ENCODE results near the gene PAX1. TPM values are rescaled to one million over a fixed set of nuclear protein-coding genes. Genes with fewer than 3 reads are reported as not detected.

The PAX1 gene
- total and polyA plus RNA-seq, 9 of the 15 experiments (the other 6 are each of a cell fraction or from before 2014, with no cell fraction given), result not detected

DNA sequence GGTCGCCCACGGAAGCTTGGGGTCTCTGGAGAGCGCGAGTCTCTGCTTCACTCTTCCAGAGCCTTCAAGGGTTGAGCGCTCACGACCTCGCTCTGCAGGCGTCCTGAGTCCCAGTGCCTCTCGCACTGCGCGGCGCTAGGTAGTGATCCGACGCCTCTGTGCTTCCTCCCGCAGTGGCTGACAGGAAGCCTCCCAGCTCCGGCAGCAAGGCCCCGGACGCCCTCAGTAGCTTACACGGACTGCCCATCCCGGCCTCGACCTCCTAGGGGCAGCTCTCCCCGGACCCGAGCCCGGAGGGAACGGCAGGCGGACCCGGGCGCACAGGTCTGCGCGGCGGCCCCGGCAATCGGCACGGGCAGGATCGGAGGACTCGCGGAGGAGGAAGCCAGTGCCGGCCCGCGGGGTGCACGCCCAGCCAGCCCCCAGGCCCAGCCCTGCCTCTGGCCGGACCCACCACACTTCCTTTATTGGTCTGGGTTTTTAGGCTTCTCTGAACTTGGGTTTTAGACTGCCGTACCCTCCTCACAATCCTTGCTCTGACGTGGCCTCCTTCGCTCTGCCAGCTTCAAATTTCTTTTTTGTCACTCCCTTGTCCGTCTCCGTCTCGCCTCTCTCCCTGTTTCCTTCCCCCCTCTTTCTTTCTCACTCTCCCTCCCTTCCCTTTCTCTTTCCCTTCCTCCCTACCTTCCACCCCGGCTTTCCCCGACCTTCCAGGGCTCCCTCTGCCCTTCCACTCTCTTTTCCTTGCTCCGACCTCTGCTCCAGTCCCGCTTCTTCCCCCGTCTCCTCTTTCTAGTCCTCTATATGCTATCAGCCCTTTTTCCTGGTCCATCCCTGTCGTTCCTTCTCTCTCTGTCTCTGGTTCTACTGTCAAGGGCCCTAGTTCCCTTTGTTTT is 9.1 kb downstream of the PAX1 start:
- ChIA-PET CTCF (ENCODE audit: low intra/inter-chr PET ratio) (interaction anchor here (0.6 kb wide), 1 partner anchor 1312 kb away, joined by 4 read pairs; no protein-coding TSS in a partner anchor), POLR2A (no interaction called here)
- no peak for FAIRE-seq
- ATAC-seq, result no peak
- in situ Hi-C loops (cut with MboI), result no loop called here
- no peak overlapping the region for H3K4me2 ChIP-seq (ENCODE audit: insufficient read depth, low read length)
- DNase-seq (ENCODE audit: extremely low read depth in 1 of 4, low spot score in 3 of 4), result no peak
- no TSS peak for BruUV-seq (replicated peaks)
- H3K4me1 ChIP-seq (replicated peaks in 1 of 2; ENCODE audit: control insufficient read depth in 2 of 2, insufficient read depth in 2 of 2, low read length in 2 of 2), result 0 out of 5 replicates have a peak, but pooled peaks cover 0 to 4% of the 10 kb centered on the region in 2 experiments
- H3K27me3 ChIP-seq (ENCODE audit: control insufficient read depth in 2 of 2, insufficient read depth in 2 of 2, low read length in 2 of 2), result peaks cover 0 to 23% of the 10 kb centered on the region in 2 experiments; a peak in 2 of 5 replicates
- no peak overlapping the region for H2AFZ ChIP-seq (ENCODE audit: low read depth, low read length)
- H3K9ac ChIP-seq (ENCODE audit: insufficient read depth in 1 of 2, low read depth in 2 of 2, low read length in 2 of 2), result no peak overlapping the region
- intact Hi-C loops (cut with micrococcal nuclease), result no loop called here
- H3K9me1 ChIP-seq (ENCODE audit: control insufficient read depth, insufficient read depth, low read length), result no peaks in the 10 kb centered on the region
- 4% methylated on average over 15 of the region's 54 CpGs for WGBS (ENCODE audit: insufficient coverage, low coverage, missing lambda C conversion rate)
- H4K20me1 ChIP-seq (replicated peaks; ENCODE audit: control insufficient read depth, insufficient read depth, low read length), result no peaks in the 10 kb centered on the region
- no peak overlapping the region for H3K4me3 ChIP-seq
- H3K27ac ChIP-seq (ENCODE audit: extremely low read depth, low read depth, low read length), result no peak overlapping the region
- no peaks in the 10 kb centered on the region for H3K36me3 ChIP-seq (ENCODE audit: control insufficient read depth, insufficient read depth, low read length)
- no peaks in the 10 kb centered on the region for H3K79me2 ChIP-seq (ENCODE audit: control insufficient read depth, insufficient read depth, low read length)
- H3K9me3 ChIP-seq (replicated peaks; ENCODE audit: control insufficient read depth, insufficient read depth, low read depth, low read length), result no peaks in the 10 kb centered on the region
- TF ChIP-seq POLR2A (conservative IDR thresholded peaks at IDR 0.05) (no peak), ILF3 (IDR thresholded peaks at IDR 0.05; ENCODE audit: borderline replicate concordance) (no peak), PRDM10 (IDR thresholded peaks at IDR 0.05; ENCODE audit: partially characterized antibody) (no peak), L3MBTL2 (IDR thresholded peaks at IDR 0.05) (no peak), NR2F6 (CRISPR knock-in tag; IDR thresholded peaks at IDR 0.05) (no peak), KDM2B (CRISPR knock-in tag; IDR thresholded peaks at IDR 0.05) (no peak), POLR2B (IDR thresholded peaks at IDR 0.05; ENCODE audit: low read depth, partially characterized antibody) (no peak), NBN (IDR thresholded peaks at IDR 0.05; ENCODE audit: low read depth) (no peak), CAMTA2 (CRISPR knock-in tag; conservative IDR thresholded peaks at IDR 0.05) (no peak), TRIM28 (IDR thresholded peaks at IDR 0.05) (no peak), SPI1 (IDR thresholded peaks at IDR 0.05; ENCODE audit: borderline replicate concordance, low read depth, low read length) (no peak), ZNF174 (CRISPR knock-in tag; IDR thresholded peaks at IDR 0.05) (no peak), OTX1 (CRISPR knock-in tag; IDR thresholded peaks at IDR 0.05) (no peak), ZNF224 (CRISPR knock-in tag; IDR thresholded peaks at IDR 0.05) (no peak)
- TF ChIP-seq, protein P1, sequence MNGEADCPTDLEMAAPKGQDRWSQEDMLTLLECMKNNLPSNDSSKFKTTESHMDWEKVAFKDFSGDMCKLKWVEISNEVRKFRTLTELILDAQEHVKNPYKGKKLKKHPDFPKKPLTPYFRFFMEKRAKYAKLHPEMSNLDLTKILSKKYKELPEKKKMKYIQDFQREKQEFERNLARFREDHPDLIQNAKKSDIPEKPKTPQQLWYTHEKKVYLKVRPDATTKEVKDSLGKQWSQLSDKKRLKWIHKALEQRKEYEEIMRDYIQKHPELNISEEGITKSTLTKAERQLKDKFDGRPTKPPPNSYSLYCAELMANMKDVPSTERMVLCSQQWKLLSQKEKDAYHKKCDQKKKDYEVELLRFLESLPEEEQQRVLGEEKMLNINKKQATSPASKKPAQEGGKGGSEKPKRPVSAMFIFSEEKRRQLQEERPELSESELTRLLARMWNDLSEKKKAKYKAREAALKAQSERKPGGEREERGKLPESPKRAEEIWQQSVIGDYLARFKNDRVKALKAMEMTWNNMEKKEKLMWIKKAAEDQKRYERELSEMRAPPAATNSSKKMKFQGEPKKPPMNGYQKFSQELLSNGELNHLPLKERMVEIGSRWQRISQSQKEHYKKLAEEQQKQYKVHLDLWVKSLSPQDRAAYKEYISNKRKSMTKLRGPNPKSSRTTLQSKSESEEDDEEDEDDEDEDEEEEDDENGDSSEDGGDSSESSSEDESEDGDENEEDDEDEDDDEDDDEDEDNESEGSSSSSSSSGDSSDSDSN (IDR thresholded peaks at IDR 0.05; ENCODE audit: borderline replicate concordance in 1 of 2, low read depth in 2 of 2, low read length in 2 of 2), result no peak
- TF ChIP-seq, protein P2, sequence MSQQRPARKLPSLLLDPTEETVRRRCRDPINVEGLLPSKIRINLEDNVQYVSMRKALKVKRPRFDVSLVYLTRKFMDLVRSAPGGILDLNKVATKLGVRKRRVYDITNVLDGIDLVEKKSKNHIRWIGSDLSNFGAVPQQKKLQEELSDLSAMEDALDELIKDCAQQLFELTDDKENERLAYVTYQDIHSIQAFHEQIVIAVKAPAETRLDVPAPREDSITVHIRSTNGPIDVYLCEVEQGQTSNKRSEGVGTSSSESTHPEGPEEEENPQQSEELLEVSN (IDR thresholded peaks at IDR 0.05; ENCODE audit: borderline replicate concordance in 1 of 2, extremely low read depth in 1 of 2, insufficient read depth in 1 of 2, insufficient read length in 1 of 2, low read depth in 1 of 2, low read length in 1 of 2, poor library complexity in 1 of 2, severe bottlenecking in 1 of 2), result no peak
